Measurements from ENCODE around the gene NFATC2. TPM values are rescaled to one million over a fixed set of nuclear protein-coding genes. Genes with fewer than 3 reads are reported as not detected.
A peak's percentile ranks its signal among the peaks of the same experiment; 100 is the strongest.
"Not testable (repeated sequence)": the region's sequence is repeated elsewhere in the genome, so short reads cannot be mapped to it uniquely, and the experiment has no call there.

Gene NFATC2
- total and polyA plus RNA-seq, 12 donors, result 0.61 to 7.7 (median 4.0) TPM

DNA sequence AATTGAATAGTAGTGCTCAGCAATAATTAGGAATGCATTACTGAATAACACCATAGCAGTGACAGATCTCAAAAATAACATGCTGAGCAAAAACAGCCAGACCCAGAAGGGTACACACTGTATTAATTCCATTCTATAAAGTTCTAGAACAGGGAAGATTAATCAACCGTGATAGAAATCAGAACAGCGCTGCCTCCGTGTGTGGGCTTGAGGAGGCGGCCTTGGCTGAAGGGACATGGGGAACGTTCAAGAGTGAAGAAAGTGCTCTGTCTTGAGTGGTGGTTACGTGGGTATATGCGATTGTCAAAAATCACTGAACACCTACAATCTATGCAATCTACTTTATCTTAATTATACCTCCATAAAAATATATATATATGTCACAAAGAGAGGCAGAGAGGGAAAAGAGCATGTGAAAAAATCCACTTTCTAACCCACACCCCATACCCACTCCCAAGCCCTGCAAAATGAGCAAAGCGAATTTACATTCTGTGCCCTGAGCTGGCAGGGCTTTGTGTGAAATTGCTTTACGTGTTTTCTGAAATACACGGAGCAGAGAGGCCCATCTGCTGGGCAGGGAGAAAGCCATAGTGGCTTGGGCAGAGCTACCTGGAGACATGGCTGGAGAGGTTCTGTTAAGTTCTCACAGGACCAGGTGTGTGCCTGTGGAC lies 74.4 kb downstream of the NFATC2 start:
- H3K36me3 ChIP-seq (replicated peaks in 1 of 2), result no peaks in the 10 kb centered on the region
- no peak for DNase-seq
- no peak for TF ChIP-seq POLR2A (IDR thresholded peaks at IDR 0.05)
- TF ChIP-seq, protein P1, sequence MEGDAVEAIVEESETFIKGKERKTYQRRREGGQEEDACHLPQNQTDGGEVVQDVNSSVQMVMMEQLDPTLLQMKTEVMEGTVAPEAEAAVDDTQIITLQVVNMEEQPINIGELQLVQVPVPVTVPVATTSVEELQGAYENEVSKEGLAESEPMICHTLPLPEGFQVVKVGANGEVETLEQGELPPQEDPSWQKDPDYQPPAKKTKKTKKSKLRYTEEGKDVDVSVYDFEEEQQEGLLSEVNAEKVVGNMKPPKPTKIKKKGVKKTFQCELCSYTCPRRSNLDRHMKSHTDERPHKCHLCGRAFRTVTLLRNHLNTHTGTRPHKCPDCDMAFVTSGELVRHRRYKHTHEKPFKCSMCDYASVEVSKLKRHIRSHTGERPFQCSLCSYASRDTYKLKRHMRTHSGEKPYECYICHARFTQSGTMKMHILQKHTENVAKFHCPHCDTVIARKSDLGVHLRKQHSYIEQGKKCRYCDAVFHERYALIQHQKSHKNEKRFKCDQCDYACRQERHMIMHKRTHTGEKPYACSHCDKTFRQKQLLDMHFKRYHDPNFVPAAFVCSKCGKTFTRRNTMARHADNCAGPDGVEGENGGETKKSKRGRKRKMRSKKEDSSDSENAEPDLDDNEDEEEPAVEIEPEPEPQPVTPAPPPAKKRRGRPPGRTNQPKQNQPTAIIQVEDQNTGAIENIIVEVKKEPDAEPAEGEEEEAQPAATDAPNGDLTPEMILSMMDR (IDR thresholded peaks at IDR 0.05), result no peak
- H3K4me3 ChIP-seq, result no peak overlapping the region
- H3K4me1 ChIP-seq (replicated peaks in 1 of 2), result peaks cover 0 to 3% of the 10 kb centered on the region in 2 donors
- 79 to 90% (median 86%) methylated on average over 10 of the region's 10 CpGs for WGBS, 4 donors
- no peak overlapping the region for H3K27ac ChIP-seq
- H3K9me3 ChIP-seq (replicated peaks in 1 of 3), result no peaks in the 10 kb centered on the region
- H3K27me3 ChIP-seq, result no peaks in the 10 kb centered on the region
- intact Hi-C loops (cut with DNase I), result loop anchor here in 1 of 2 donors (10.0 kb wide), 1 partner anchor 83 kb away; no protein-coding TSS in a partner anchor

DNA sequence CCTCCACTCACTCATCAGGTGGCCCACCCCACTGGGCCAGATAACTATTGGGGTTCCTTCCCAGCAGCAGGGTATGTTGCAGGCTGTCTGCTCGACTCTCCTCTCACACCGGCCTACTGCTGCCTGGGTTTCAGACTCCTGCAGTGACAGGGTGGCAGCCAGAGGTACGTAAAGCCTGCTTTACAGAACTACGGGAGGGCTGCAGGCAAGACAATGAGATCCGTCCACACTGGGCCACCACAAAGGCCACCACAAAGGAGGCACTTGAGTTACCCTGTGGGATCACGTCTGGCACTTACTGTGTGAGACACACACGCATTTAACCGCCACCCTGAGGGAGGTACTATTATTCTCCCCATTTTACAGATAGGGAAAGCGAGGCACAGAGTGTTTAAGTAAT lies 78.5 kb downstream of the NFATC2 start:
- Histone ChIP-seq H3K27me3 (no peaks in the 10 kb centered on the region), H3K4me3 (no peak overlapping the region), H3K27ac (no peak overlapping the region), H3K4me1 (replicated peaks in 1 of 2) (peaks cover 0 to 9% of the 10 kb centered on the region in 2 donors), H3K9me3 (replicated peaks in 1 of 3) (no peaks in the 10 kb centered on the region), H3K36me3 (replicated peaks in 1 of 2) (no peaks in the 10 kb centered on the region)
- TF ChIP-seq POLR2A (IDR thresholded peaks at IDR 0.05), result no peak
- TF ChIP-seq, protein P1 (IDR thresholded peaks at IDR 0.05), result no peak
- no peak for DNase-seq
- intact Hi-C loops (cut with DNase I), result loop anchor here in 1 of 2 donors (10.0 kb wide), 1 partner anchor 79 kb away; no protein-coding TSS in a partner anchor
- WGBS, 4 donors, result 83 to 89% (median 85%) methylated on average over 8 to 9 of the region's 9 CpGs

DNA sequence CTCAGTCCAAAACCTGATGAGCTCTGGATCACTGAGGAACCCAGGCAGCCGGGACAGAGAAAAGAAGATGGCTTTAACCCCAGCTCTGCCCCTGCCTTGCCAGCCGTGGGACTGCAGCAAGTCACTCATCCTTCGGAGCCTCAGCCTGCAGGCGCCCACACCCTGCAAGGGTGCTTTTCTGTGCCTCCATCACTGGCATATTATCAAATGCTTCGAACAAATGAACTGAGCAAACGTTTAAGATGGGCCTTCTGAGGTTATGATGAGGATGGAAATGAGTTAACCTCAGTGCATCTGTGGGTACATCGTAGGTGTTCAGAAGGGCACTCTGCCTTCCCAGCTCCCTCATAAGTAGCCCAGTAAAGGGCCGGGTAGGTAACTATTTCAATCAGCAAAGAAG lies 79.0 kb downstream of the NFATC2 start:
- TF ChIP-seq, protein P1 (IDR thresholded peaks at IDR 0.05), result no peak
- no peak for TF ChIP-seq POLR2A (IDR thresholded peaks at IDR 0.05)
- no peaks in the 10 kb centered on the region for H3K36me3 ChIP-seq (replicated peaks in 1 of 2)
- intact Hi-C loops (cut with DNase I), result loop anchor here in 1 of 2 donors (10.0 kb wide), 1 partner anchor 79 kb away; no protein-coding TSS in a partner anchor
- no peaks in the 10 kb centered on the region for H3K27me3 ChIP-seq
- WGBS, 4 donors, result 77 to 79% (median 79%) methylated on average over 8 of the region's 8 CpGs
- DNase-seq, result no peak
- H3K4me1 ChIP-seq (replicated peaks in 1 of 2), result peaks cover 0 to 9% of the 10 kb centered on the region in 2 donors
- H3K4me3 ChIP-seq, result no peak overlapping the region
- H3K27ac ChIP-seq, result peak overlapping the region in 1 of 5 donors; percentile 4
- H3K9me3 ChIP-seq (replicated peaks in 1 of 3), result no peaks in the 10 kb centered on the region

DNA sequence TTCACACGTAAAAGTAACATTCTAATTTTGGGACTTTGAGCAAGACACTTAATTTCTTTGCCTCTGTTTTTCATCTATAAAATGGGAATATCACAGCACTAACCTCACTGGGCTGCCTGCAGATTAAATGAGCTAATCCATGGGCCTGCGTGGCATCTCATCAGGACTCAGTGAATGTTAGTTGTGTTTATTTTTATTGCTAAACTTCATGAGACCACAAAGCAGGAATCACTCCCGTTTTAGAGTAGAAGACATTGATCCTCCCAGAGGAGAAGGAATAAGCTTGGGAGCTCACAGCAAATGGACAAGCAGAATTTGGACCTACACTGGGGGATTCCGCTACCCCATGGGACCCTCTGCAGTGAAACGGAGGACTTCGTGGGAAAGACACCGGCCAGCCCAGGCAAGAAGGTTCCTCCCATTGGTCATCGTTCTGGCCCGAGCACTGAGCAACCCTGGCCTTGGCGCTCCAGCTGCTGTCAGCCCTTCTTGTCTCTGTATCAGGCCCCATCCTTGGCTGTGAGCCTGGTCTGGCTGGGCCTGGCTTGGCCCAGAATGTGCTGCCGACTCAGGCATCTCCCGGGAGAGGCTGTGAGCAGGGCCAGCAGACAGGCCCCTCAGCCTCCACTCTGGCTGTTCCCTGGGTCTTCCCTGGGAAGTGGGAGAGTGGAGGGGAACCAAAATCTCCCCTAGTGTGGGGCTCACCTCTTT lies 79.8 kb downstream of the NFATC2 start:
- no peak for TF ChIP-seq POLR2A (IDR thresholded peaks at IDR 0.05)
- TF ChIP-seq, protein P1 (IDR thresholded peaks at IDR 0.05), result no peak
- WGBS, 4 donors, result 37 to 61% (median 43%) methylated on average over 7 to 12 of the region's 12 CpGs
- Histone ChIP-seq H3K36me3 (replicated peaks in 1 of 2) (no peaks in the 10 kb centered on the region), H3K4me1 (replicated peaks in 1 of 2) (peaks cover 0 to 9% of the 10 kb centered on the region in 2 donors), H3K9me3 (replicated peaks in 1 of 3) (no peaks in the 10 kb centered on the region), H3K4me3 (no peak overlapping the region), H3K27ac (peak overlapping the region in 1 of 5 donors; percentile 4), H3K27me3 (no peaks in the 10 kb centered on the region)
- intact Hi-C loops (cut with DNase I), result loop anchor here in 1 of 2 donors (10.0 kb wide), 1 partner anchor 78 kb away; no protein-coding TSS in a partner anchor
- DNase-seq, result peak; percentile 90 to 96 (median 96)

DNA sequence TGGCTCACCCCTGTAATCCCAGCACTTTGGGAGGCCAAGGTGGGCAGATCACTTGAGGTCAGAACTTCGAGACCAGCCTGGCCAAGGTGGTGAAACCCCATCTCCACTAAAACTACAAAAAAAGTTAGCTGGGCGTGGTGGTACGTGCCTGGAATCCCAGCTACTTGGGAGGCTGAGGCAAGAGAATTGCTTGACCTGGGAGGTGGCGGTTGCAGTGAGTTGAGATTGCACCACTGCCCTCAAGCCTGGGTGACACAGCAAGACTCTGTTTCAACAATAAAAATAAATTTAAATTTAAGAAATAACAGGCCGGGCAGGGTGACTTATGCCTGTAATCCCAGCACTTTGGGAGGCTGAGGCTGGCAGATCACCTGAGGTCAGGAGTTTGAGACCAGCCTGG lies 80.7 kb downstream of the NFATC2 start:
- WGBS, 4 donors, result 79 to 95% (median 90%) methylated on average over 4 to 5 of the region's 5 CpGs
- not testable (repeated sequence) for DNase-seq

More for the DNA sequence above, 80.7 kb downstream of the NFATC2 start:
- not testable (repeated sequence) for H3K4me3 ChIP-seq; H3K27ac ChIP-seq; H3K9me3 ChIP-seq (replicated peaks in 1 of 3); H3K27me3 ChIP-seq; H3K36me3 ChIP-seq (replicated peaks in 1 of 2)
- peaks cover 6 to 17% of the 10 kb centered on the region in 2 donors for H3K4me1 ChIP-seq (replicated peaks in 1 of 2)
- intact Hi-C loops (cut with DNase I), result loop anchor here in 1 of 2 donors (10.0 kb wide), 1 partner anchor 77 kb away; no protein-coding TSS in a partner anchor
